Endothelial cell of umbilical vein (primary cell): Measurements from ENCODE around the gene ESRRA. TPM values are rescaled to one million over a fixed set of nuclear protein-coding genes. Genes with fewer than 3 reads are reported as not detected.

ENCODE experiments used
- BruUV-seq: library from RNA; stranded (reverse); fragments of 400-500 nt; replicated peaks from 2 replicates; lab custom pipeline; 2021; lab: Mats Ljungman, UMichigan
- CTCF ChIA-PET: fragments of 300-600, 350-600 bp; sonication (Branson Sonifier 250); formaldehyde crosslinking; loops from one replicate; lab custom pipeline; 2021; ENCODE audit warnings: antibody characterized with exemption, inconsistent platforms; lab: Charles Lee
- POLR2A ChIA-PET: fragments of 300-600, 350-600 bp; sonication (Branson Sonifier 250); formaldehyde crosslinking; loops from one replicate; lab custom pipeline; 2021; ENCODE audit warnings: antibody characterized with exemption, inconsistent platforms; lab: Charles Lee
- DNase-seq: peaks from one replicate; pipeline ENCODE4 v3.0.0-alpha.2; 2011; ENCODE audit warnings: low read depth, low spot score
- FAIRE-seq: peaks from 2 replicates; lab custom pipeline; 2011; peaks lifted over from hg19 to GRCh38; lab: Jason Lieb, UNC
- H2AFZ ChIP-seq: 2 replicates; pipeline ENCODE4 v1.6.0; 2012; ENCODE audit warnings: low read depth, low read length, control low read depth, inconsistent platforms
- H3K27ac ChIP-seq: 2 replicates; pipeline ENCODE4 v1.5.1; 2011; ENCODE audit warnings: low read depth, mild to moderate bottlenecking, control low read depth, low read length, moderate library complexity; ENCODE audit not compliant: insufficient read depth
- H3K27me3 ChIP-seq, 2 experiments: 2 replicates each; pipeline versions ENCODE4 v1.6.0 to v1.6.1; 2011; ENCODE audit warnings: low read length in 2 of 2, mixed read lengths in 1 of 2; ENCODE audit not compliant: control insufficient read depth in 2 of 2, insufficient read depth in 2 of 2
- H3K36me3 ChIP-seq, 2 experiments: 2 replicates in 1 of 2; 3 replicates in 1 of 2; pipeline ENCODE4 v1.5.1; 2011; ENCODE audit warnings: low read length in 2 of 2, mild to moderate bottlenecking in 1 of 2, moderate library complexity in 1 of 2; ENCODE audit not compliant: control insufficient read depth in 2 of 2, insufficient read depth in 2 of 2; ENCODE audit errors: extremely low read depth in 1 of 2
- H3K4me1 ChIP-seq: 3 replicates; pipeline ENCODE4 v1.5.1; 2011; ENCODE audit warnings: mild to moderate bottlenecking, low read length; ENCODE audit not compliant: control insufficient read depth, insufficient read depth; ENCODE audit errors: extremely low read depth
- H3K4me2 ChIP-seq: 2 replicates; pipeline ENCODE4 v1.6.1; 2011; ENCODE audit warnings: low read length, control low read depth, mixed read lengths; ENCODE audit not compliant: insufficient read depth
- H3K4me3 ChIP-seq, 3 experiments: fragments of 200-600 bp in 1 of 3; sonication (generic), shearing (Covaris generic) in 1 of 3; replicated peaks in 1 of 3; 2 replicates each; pipeline ENCODE4 v1.5.1; 2011 to 2016; ENCODE audit warnings: control low read depth in 3 of 3, low read length in 3 of 3, mild to moderate bottlenecking in 2 of 3, inconsistent platforms in 1 of 3, low read depth in 1 of 3, moderate library complexity in 1 of 3; ENCODE audit not compliant: insufficient read depth in 1 of 3
- H3K79me2 ChIP-seq: 2 replicates; pipeline ENCODE4 v1.6.0; 2012; ENCODE audit warnings: low read length, inconsistent platforms; ENCODE audit not compliant: control insufficient read depth, insufficient read depth
- H3K9ac ChIP-seq: replicated peaks from 2 replicates; pipeline ENCODE3; 2011; ENCODE audit warnings: low read length, control low read depth; ENCODE audit not compliant: insufficient read depth; ENCODE audit errors: extremely low read depth
- H3K9me1 ChIP-seq: replicated peaks from 3 replicates; pipeline ENCODE4 v1.6.0; 2011; ENCODE audit warnings: mild to moderate bottlenecking, low read length; ENCODE audit not compliant: control insufficient read depth, insufficient read depth; ENCODE audit errors: extremely low read depth
- H3K9me3 ChIP-seq: replicated peaks from 2 replicates; pipeline ENCODE4 v1.5.1; 2012; ENCODE audit warnings: low read length, inconsistent platforms; ENCODE audit not compliant: control insufficient read depth, insufficient read depth
- H4K20me1 ChIP-seq: replicated peaks from 2 replicates; pipeline ENCODE3; 2011; ENCODE audit warnings: mild to moderate bottlenecking, low read length; ENCODE audit not compliant: control insufficient read depth, insufficient read depth; ENCODE audit errors: extremely low read depth
- CTCF ChIP-seq, 2 donors: IDR thresholded peaks; 1 replicate in 1 of 2; 2 replicates in 1 of 2; pipeline ENCODE4 v1.5.1; 2011; ENCODE audit warnings: low read length in 2 of 2, mild to moderate bottlenecking in 2 of 2, moderate library complexity in 2 of 2, control low read depth in 1 of 2, inconsistent platforms in 1 of 2, low read depth in 1 of 2; ENCODE audit not compliant: insufficient read depth in 1 of 2; ENCODE audit errors: extremely low read depth in 1 of 2
- FOS ChIP-seq: IDR thresholded peaks from 2 replicates; pipeline ENCODE4 v1.6.1; 2011; ENCODE audit warnings: mild to moderate bottlenecking, low read length, moderate library complexity, borderline replicate concordance; ENCODE audit not compliant: insufficient read depth
- GATA2 ChIP-seq: IDR thresholded peaks from 2 replicates; pipeline ENCODE4 v1.7.0; 2011; ENCODE audit warnings: low read depth, mild to moderate bottlenecking, moderate library complexity, mixed read lengths, low read length; ENCODE audit not compliant: insufficient read length, insufficient read depth
- JUN ChIP-seq: IDR thresholded peaks from 2 replicates; pipeline ENCODE4 v1.6.1; 2011; ENCODE audit warnings: borderline replicate concordance, low read depth; ENCODE audit not compliant: insufficient read length, insufficient read depth
- MAX ChIP-seq: IDR thresholded peaks from 2 replicates; pipeline ENCODE4 v1.6.1; 2011; ENCODE audit not compliant: insufficient read depth, insufficient read length
- POLR2AphosphoS5 ChIP-seq: IDR thresholded peaks from 2 replicates; pipeline ENCODE4 v1.6.1; 2012; ENCODE audit warnings: low read depth, mild to moderate bottlenecking, control low read depth, low read length, moderate library complexity; ENCODE audit not compliant: insufficient read depth
- dilution Hi-C: fragments of 300-500 bp; cut with MboI; formaldehyde crosslinking; loops from one replicate; pipeline ENCODE4 v1.15.0; 2019; ENCODE audit warnings: low sequenced_read_pairs; ENCODE audit not compliant: extremely low pct_ligation_motif_present
- intact Hi-C: fragments of 100-400 bp; cut with micrococcal nuclease; formaldehyde crosslinking; loops from one replicate; pipeline ENCODE4 v1.10.0; 2022
- polyA plus RNA-seq, 4 experiments: library from polyadenylated mRNA; depleted of rRNA in 3 of 4; stranded (reverse) in 3 of 4; unstranded in 1 of 4; fragments of >200 nt; gene quantifications; 2 replicates each; pipeline versions ENCODE4 v1.2.1 to v1.2.3, GENCODE V29; 2011 to 2012; ENCODE audit warnings: missing spikeins in 1 of 4
- total RNA-seq: library from RNA; stranded (reverse); gene quantifications from 2 replicates; pipeline ENCODE4 v1.2.3, GENCODE V29; 2021

ESRRA gene
- total and polyA plus RNA-seq, 2 donors (not counting 3 experiments of a cell fraction or from before 2014, with no cell fraction given) = 17.2 to 37.4 TPM

- POLR2A ChIA-PET = no interaction called here
These were observed 19.6 kb downstream of the ESRRA start for GRCh38 chr11:64324692-64325469.

More at GRCh38 chr11:64324692-64325469, 19.6 kb downstream of the ESRRA start:
- FAIRE-seq (no peak), DNase-seq (no peak)
- Histone ChIP-seq H3K9me1 (no peaks in the 10 kb centered on the region), H3K36me3 (peaks cover 0 to 11% of the 10 kb centered on the region in 2 experiments), H4K20me1 (no peaks in the 10 kb centered on the region), H2AFZ (no peak overlapping the region), H3K27ac (no peak overlapping the region), H3K27me3 (no peaks in the 10 kb centered on the region), H3K9me3 (no peaks in the 10 kb centered on the region), H3K4me2 (no peak overlapping the region), H3K4me1 (no peaks in the 10 kb centered on the region), H3K79me2 (no peaks in the 10 kb centered on the region), H3K9ac (no peak overlapping the region), H3K4me3 (no peak overlapping the region)
- no peak for TF ChIP-seq MAX
- TF ChIP-seq GATA2 = no peak
- no peak for TF ChIP-seq JUN
- TF ChIP-seq CTCF (IDR thresholded peaks at IDR 0.05; ENCODE audit: extremely low read depth in 1 of 2, insufficient read depth in 1 of 2, low read depth in 1 of 2, low read length in 2 of 2) = no peak
- no peak for TF ChIP-seq FOS
- TF ChIP-seq POLR2AphosphoS5 = no peak
- dilution Hi-C loops (no loop called here), intact Hi-C loops (no loop called here)
- no TSS peak for BruUV-seq
- CTCF ChIA-PET = interaction anchor here (0.7 to 3.4 kb wide), 5 partner anchors 18 to 379 kb away, joined by 3 to 14 read pairs (median 5); partner anchors contain the start of gene CATSPERZ
